H1 (cell line): ENCODE results near the gene ENO2. TPM values are rescaled to one million over a fixed set of nuclear protein-coding genes. Genes with fewer than 3 reads are reported as not detected.

Experiments used
- CTCF ChIA-PET: fragments of 300-600 bp; sonication (Branson Sonifier 250); formaldehyde crosslinking; loops from one replicate; lab custom pipeline; 2021; ENCODE audit not compliant: partially characterized antibody; lab: Charles Lee
- POLR2A ChIA-PET: fragments of 300-600 bp; sonication (Branson Sonifier 250); formaldehyde crosslinking; loops from one replicate; lab custom pipeline; 2021; ENCODE audit warnings: inconsistent platforms; ENCODE audit not compliant: partially characterized antibody; lab: Charles Lee
- DNase-seq, 2 experiments: peaks; one replicate each; pipeline versions ENCODE4 v3.0.0 to v3.0.0-alpha.2; 2010 to 2022; ENCODE audit warnings: low spot score in 2 of 2, low read depth in 1 of 2, mixed read lengths in 1 of 2
- FAIRE-seq: peaks from 2 replicates; lab custom pipeline; 2011; peaks lifted over from hg19 to GRCh38; lab: Jason Lieb, UNC
- H2AFZ ChIP-seq: 2 replicates; pipeline ENCODE4 v1.8.1; 2012; ENCODE audit warnings: low read length, inconsistent platforms
- H2AK5ac ChIP-seq: 2 replicates; pipeline ENCODE4 v1.6.1; 2013; ENCODE audit warnings: low read depth, low read length
- H2BK120ac ChIP-seq: replicated peaks from 2 replicates; pipeline ENCODE3; 2013; ENCODE audit warnings: low read depth, low read length, inconsistent platforms
- H2BK12ac ChIP-seq: 2 replicates; pipeline ENCODE4 v1.6.1; 2013; ENCODE audit warnings: low read depth, low read length
- H2BK15ac ChIP-seq: 2 replicates; pipeline ENCODE4 v1.6.1; 2013; ENCODE audit warnings: low read length
- H2BK20ac ChIP-seq: 2 replicates; pipeline ENCODE4 v1.6.1; 2013; ENCODE audit warnings: low read length
- H2BK5ac ChIP-seq: 2 replicates; pipeline ENCODE4 v1.6.1; 2013; ENCODE audit warnings: low read depth, low read length
- H3K14ac ChIP-seq: 2 replicates; pipeline ENCODE4 v1.6.1; 2013; ENCODE audit warnings: inconsistent platforms; ENCODE audit not compliant: insufficient read length
- H3K18ac ChIP-seq: 2 replicates; pipeline ENCODE4 v1.6.1; 2013; ENCODE audit warnings: low read length; ENCODE audit errors: extremely low read depth
- H3K23ac ChIP-seq: 2 replicates; pipeline ENCODE4 v1.6.1; 2013; ENCODE audit warnings: inconsistent platforms; ENCODE audit not compliant: insufficient read length
- H3K23me2 ChIP-seq: 2 replicates; pipeline ENCODE4 v1.6.1; 2013; ENCODE audit warnings: low read depth, low read length
- H3K27ac ChIP-seq: 2 replicates; pipeline ENCODE4 v1.6.1; 2011; ENCODE audit warnings: low read depth, low read length, inconsistent platforms
- H3K27me3 ChIP-seq, 4 experiments: replicated peaks in 1 of 4; 1 replicate in 1 of 4; 2 replicates in 3 of 4; pipeline versions ENCODE4 v1.6.1 to v1.8.1; 2011 to 2013; ENCODE audit warnings: low read length in 3 of 4, mild to moderate bottlenecking in 3 of 4, inconsistent platforms in 2 of 4, mixed read lengths in 2 of 4, moderate library complexity in 1 of 4; ENCODE audit not compliant: control insufficient read depth in 3 of 4, insufficient read depth in 3 of 4; ENCODE audit errors: extremely low read depth in 1 of 4
- H3K36me3 ChIP-seq, 4 experiments: 2 replicates each; pipeline versions ENCODE4 v1.6.1 to v1.8.1; 2011 to 2013; ENCODE audit warnings: mild to moderate bottlenecking in 4 of 4, low read length in 3 of 4, moderate library complexity in 2 of 4, control low read depth in 1 of 4, inconsistent platforms in 1 of 4; ENCODE audit not compliant: insufficient read depth in 4 of 4, control insufficient read depth in 2 of 4
- H3K4ac ChIP-seq: replicated peaks from 2 replicates; pipeline ENCODE3; 2013; ENCODE audit warnings: low read length, low read depth, mixed read lengths, inconsistent platforms; ENCODE audit not compliant: insufficient read length
- H3K4me1 ChIP-seq, 4 experiments: replicated peaks in 1 of 4; 1 replicate in 1 of 4; 2 replicates in 3 of 4; pipeline versions ENCODE4 v1.6.1 to v1.8.1; 2011 to 2013; ENCODE audit warnings: low read length in 3 of 4, inconsistent platforms in 2 of 4, mixed read lengths in 1 of 4; ENCODE audit not compliant: insufficient read depth in 4 of 4, control insufficient read depth in 3 of 4
- H3K4me2 ChIP-seq, 2 experiments: 2 replicates each; pipeline versions ENCODE4 v1.6.1 to v1.8.1; 2011 to 2013; ENCODE audit warnings: low read depth in 2 of 2, low read length in 2 of 2, control low read depth in 1 of 2, inconsistent platforms in 1 of 2, mild to moderate bottlenecking in 1 of 2; ENCODE audit not compliant: insufficient read depth in 1 of 2
- H3K4me3 ChIP-seq, 4 experiments: fragments of 200-600, 300-600 bp in 1 of 4; sonication (generic), shearing (Covaris generic), sonication (Bioruptor Twin) in 1 of 4; 2 replicates each; pipeline versions ENCODE4 v1.5.1 to v1.8.1; 2011 to 2016; ENCODE audit warnings: low read length in 4 of 4, low read depth in 3 of 4, control low read depth in 2 of 4, inconsistent platforms in 2 of 4, mild to moderate bottlenecking in 2 of 4, mixed read lengths in 1 of 4, moderate library complexity in 1 of 4; ENCODE audit not compliant: insufficient read depth in 2 of 4; ENCODE audit errors: extremely low read depth in 1 of 4
- H3K56ac ChIP-seq: replicated peaks from 2 replicates; pipeline ENCODE3; 2013; ENCODE audit warnings: low read depth, mild to moderate bottlenecking, mixed read lengths, low read length, inconsistent platforms; ENCODE audit not compliant: insufficient read length
- H3K79me1 ChIP-seq: 2 replicates; pipeline ENCODE4 v1.6.1; 2013; ENCODE audit warnings: low read depth, low read length, control low read depth
- H3K79me2 ChIP-seq, 2 experiments: 2 replicates each; pipeline versions ENCODE4 v1.6.1 to v1.8.1; 2012 to 2013; ENCODE audit warnings: low read length in 2 of 2, mild to moderate bottlenecking in 2 of 2, inconsistent platforms in 1 of 2; ENCODE audit not compliant: insufficient read depth in 2 of 2, control insufficient read depth in 1 of 2
- H3K9ac ChIP-seq, 4 experiments: replicated peaks in 1 of 4; 1 replicate in 1 of 4; 2 replicates in 3 of 4; pipeline versions ENCODE4 v1.6.1 to v1.8.1; 2011 to 2013; ENCODE audit warnings: low read depth in 3 of 4, low read length in 3 of 4, control low read depth in 2 of 4, mild to moderate bottlenecking in 2 of 4, moderate library complexity in 2 of 4, inconsistent platforms in 1 of 4; ENCODE audit errors: extremely low read depth in 1 of 4
- H3K9me3 ChIP-seq, 2 experiments: 2 replicates each; pipeline versions ENCODE4 v1.6.1 to v1.8.1; 2012 to 2013; ENCODE audit warnings: mild to moderate bottlenecking in 2 of 2, moderate library complexity in 2 of 2, control low read depth in 1 of 2, inconsistent platforms in 1 of 2, low read depth in 1 of 2, low read length in 1 of 2, mixed read lengths in 1 of 2; ENCODE audit not compliant: insufficient read depth in 2 of 2
- H4K20me1 ChIP-seq, 2 experiments: replicated peaks in 1 of 2; 2 replicates each; pipeline versions ENCODE3 to v1.8.1; 2011 to 2013; ENCODE audit warnings: inconsistent platforms in 2 of 2, low read length in 2 of 2, mild to moderate bottlenecking in 1 of 2; ENCODE audit not compliant: insufficient read depth in 2 of 2, control insufficient read depth in 1 of 2
- H4K5ac ChIP-seq: 2 replicates; pipeline ENCODE4 v1.6.1; 2013; ENCODE audit warnings: low read length, low read depth, mixed read lengths, inconsistent platforms; ENCODE audit not compliant: insufficient read length
- H4K8ac ChIP-seq: 2 replicates; pipeline ENCODE4 v1.8.0; 2013; ENCODE audit warnings: mild to moderate bottlenecking, moderate library complexity, low read length, inconsistent platforms; ENCODE audit not compliant: insufficient read depth; ENCODE audit errors: extremely low read depth
- H4K91ac ChIP-seq: replicated peaks from 2 replicates; pipeline ENCODE3; 2013; ENCODE audit warnings: low read length, mixed read lengths, inconsistent platforms; ENCODE audit not compliant: insufficient read length
- CEBPB ChIP-seq: IDR thresholded peaks from 2 replicates; pipeline ENCODE4 v1.6.1; 2012; ENCODE audit warnings: low read depth, low read length
- EP300 ChIP-seq, 2 experiments: IDR thresholded peaks; 1 replicate in 1 of 2; 2 replicates in 1 of 2; pipeline ENCODE4 v1.6.1; 2011 to 2012; ENCODE audit warnings: low read depth in 2 of 2, low read length in 2 of 2, mild to moderate bottlenecking in 2 of 2, borderline replicate concordance in 1 of 2, inconsistent platforms in 1 of 2, moderate library complexity in 1 of 2
- FOSL1 ChIP-seq: IDR thresholded peaks from 2 replicates; pipeline ENCODE4 v1.6.1; 2011; ENCODE audit warnings: mild to moderate bottlenecking, low read depth, low read length, moderate library complexity; ENCODE audit not compliant: insufficient read depth
- HDAC2 ChIP-seq, 2 experiments: fragments of 300-600 bp in 1 of 2; sonication (generic) in 1 of 2; IDR thresholded peaks; 2 replicates each; pipeline ENCODE4 v1.6.1; 2011 to 2012; ENCODE audit warnings: low read depth in 2 of 2, low read length in 2 of 2, mild to moderate bottlenecking in 2 of 2, moderate library complexity in 2 of 2, borderline replicate concordance in 1 of 2, inconsistent platforms in 1 of 2
- KDM4A ChIP-seq: IDR thresholded peaks from one replicate; pipeline ENCODE4 v1.7.1; 2012; ENCODE audit warnings: low read depth, mild to moderate bottlenecking, moderate library complexity, low read length, inconsistent platforms; ENCODE audit not compliant: severe bottlenecking
- RFX5 ChIP-seq: IDR thresholded peaks from 2 replicates; pipeline ENCODE4 v1.6.1; 2011; ENCODE audit warnings: low read depth, low read length, improper control_type of control experiment, borderline replicate concordance
- RNF2 ChIP-seq: fragments of 200-900, 300-1000 bp; sonication (generic); IDR thresholded peaks from 2 replicates; pipeline ENCODE4 v1.7.1; 2016; ENCODE audit warnings: borderline replicate concordance, low read depth, mild to moderate bottlenecking, antibody characterized with exemption, low read length; ENCODE audit not compliant: poor library complexity, severe bottlenecking; ENCODE audit errors: missing control alignments
- SAP30 ChIP-seq: fragments of 300-600 bp; sonication (generic); IDR thresholded peaks from 2 replicates; pipeline ENCODE4 v1.7.1; 2012; ENCODE audit warnings: low read length, moderate library complexity, mild to moderate bottlenecking, inconsistent platforms; ENCODE audit not compliant: insufficient read depth, insufficient replicate concordance
- TAF7 ChIP-seq: optimal IDR thresholded peaks from 2 replicates; pipeline ENCODE3; 2011; ENCODE audit warnings: low read depth, mild to moderate bottlenecking, inconsistent platforms, low read length, moderate library complexity, borderline replicate concordance
- WGBS, 2 experiments: shearing (Covaris generic) in 1 of 2; methylation state at CpG; one replicate each; pipeline versions ENCODE4 v1.1.6 to v1.1.7; 2013 to 2015; ENCODE audit warnings: low lambda C conversion rate in 2 of 2, mixed read lengths in 2 of 2, inconsistent platforms in 1 of 2, low coverage in 1 of 2, missing lambda C conversion rate in 1 of 2; ENCODE audit not compliant: insufficient replicate concordance in 2 of 2, insufficient coverage in 1 of 2, insufficient read length in 1 of 2; ENCODE audit errors: extremely low coverage in 1 of 2, missing lambda C conversion rate in 1 of 2; 5-methylcytosine and 5-hydroxymethylcytosine counted together
- polyA plus RNA-seq, 7 experiments: library from polyadenylated mRNA; depleted of rRNA in 3 of 7; stranded (reverse) in 5 of 7; unstranded in 2 of 7; fragments of >200 nt in 5 of 7; fragments of 200-250 nt in 2 of 7; gene quantifications; 1 replicate in 5 of 7; 2 replicates in 1 of 7; 4 replicates in 1 of 7; pipeline versions ENCODE4 v1.2.1 to v1.2.3, GENCODE V29; 2011 to 2013; ENCODE audit warnings: missing spikeins in 2 of 7, mixed read lengths in 2 of 7
- total RNA-seq: library from RNA; stranded (reverse); fragmentation: NEBNext Ultra II Directional; extraction: Animal tissue kit (Norgen Biotek cat#: 25700); gene quantifications from 2 replicates; pipeline ENCODE4 v1.2.1, GENCODE V29; 2021
- TF ChIP-seq, protein P1 (sequence below): IDR thresholded peaks from 2 replicates; pipeline ENCODE4 v1.6.1; 2012; ENCODE audit warnings: low read length, inconsistent platforms

ENO2 gene
- total and polyA plus RNA-seq, 2 of the 8 experiments (the other 6 are each of a cell fraction or from before 2014, with no cell fraction given) = 92.4 to 102 TPM

DNA sequence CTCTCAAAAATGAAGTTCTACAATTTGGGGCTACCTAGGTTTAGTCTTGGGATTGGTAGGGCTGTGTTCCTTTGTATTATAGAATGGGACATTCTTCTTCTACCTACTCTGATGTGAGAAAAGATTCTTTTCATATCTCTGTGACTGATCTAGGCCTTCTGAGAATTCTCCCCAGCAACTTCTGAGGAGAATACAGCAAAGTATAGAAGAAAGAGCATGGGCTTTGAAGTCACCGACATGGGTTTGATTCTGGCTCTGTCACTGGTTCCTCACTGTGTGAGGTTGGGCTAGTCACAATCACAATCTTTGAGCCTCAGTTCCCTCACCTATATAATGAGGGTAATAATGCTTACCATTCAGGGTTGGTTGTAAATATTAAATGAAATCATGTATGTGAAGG is 18.4 kb downstream of the ENO2 start:
- peaks cover 17 to 24% of the 10 kb centered on the region in 2 experiments for H4K20me1 ChIP-seq
- no peak overlapping the region for H3K23ac ChIP-seq
- H2AK5ac ChIP-seq = no peak overlapping the region
- no peak overlapping the region for H2AFZ ChIP-seq
- H3K36me3 ChIP-seq = peaks cover 8 to 33% (median 22%) of the 10 kb centered on the region in 4 experiments; a peak in 7 of 8 replicates
- H3K23me2 ChIP-seq = peaks cover 15% of the 10 kb centered on the region; the same call in 1 of the 2 replicates
- no peak overlapping the region for H3K14ac ChIP-seq
- H4K8ac ChIP-seq = no peak overlapping the region
- H2BK5ac ChIP-seq = no peak overlapping the region
- FAIRE-seq = no peak
- H3K9me3 ChIP-seq = no peaks in the 10 kb centered on the region
- peaks cover 27 to 39% of the 10 kb centered on the region in 2 experiments for H3K79me2 ChIP-seq
- CTCF ChIA-PET = interaction anchor here (1.0 to 20.2 kb wide), 5 partner anchors 7 to 63 kb away, joined by 3 to 253 read pairs (median 4); partner anchors contain the start of genes ATN1, SPSB2 and TPI1
- H2BK120ac ChIP-seq = no peak overlapping the region
- H2BK15ac ChIP-seq = no peak overlapping the region
- H3K4me3 ChIP-seq = no peak overlapping the region
- no peak overlapping the region for H2BK20ac ChIP-seq
- POLR2A ChIA-PET = interaction anchor here (1.0 to 44.0 kb wide), 5 partner anchors 9 to 187 kb away, joined by 4 to 1596 read pairs (median 1027); partner anchors contain the start of genes ATN1, C12orf57, EMG1 and ENO2
- no peak overlapping the region for H3K56ac ChIP-seq
- 93% methylated on average over 1 of the region's 1 CpG; no CpG with 5 or more reads in 1 of the 2 experiments for WGBS, 2 experiments
- no peak overlapping the region for H2BK12ac ChIP-seq
- H3K27me3 ChIP-seq = no peaks in the 10 kb centered on the region
- peaks cover 0 to 7% (median 4%) of the 10 kb centered on the region in 4 experiments; a peak in 5 of 7 replicates for H3K4me1 ChIP-seq
- no peak overlapping the region for H4K91ac ChIP-seq
- no peak overlapping the region for H3K27ac ChIP-seq
- H3K4ac ChIP-seq = no peak overlapping the region
- no peak overlapping the region for H3K18ac ChIP-seq
- no peak overlapping the region for H3K9ac ChIP-seq
- no peak for DNase-seq
- no peak overlapping the region for H3K4me2 ChIP-seq
- peaks cover 17% of the 10 kb centered on the region for H3K79me1 ChIP-seq
- no peak overlapping the region for H4K5ac ChIP-seq
- TF ChIP-seq EP300 (IDR thresholded peaks at IDR 0.05; ENCODE audit: borderline replicate concordance in 1 of 2, low read depth in 2 of 2, low read length in 2 of 2) = no peak
- no peak for TF ChIP-seq SAP30
- no peak for TF ChIP-seq RFX5
- TF ChIP-seq, protein P1, sequence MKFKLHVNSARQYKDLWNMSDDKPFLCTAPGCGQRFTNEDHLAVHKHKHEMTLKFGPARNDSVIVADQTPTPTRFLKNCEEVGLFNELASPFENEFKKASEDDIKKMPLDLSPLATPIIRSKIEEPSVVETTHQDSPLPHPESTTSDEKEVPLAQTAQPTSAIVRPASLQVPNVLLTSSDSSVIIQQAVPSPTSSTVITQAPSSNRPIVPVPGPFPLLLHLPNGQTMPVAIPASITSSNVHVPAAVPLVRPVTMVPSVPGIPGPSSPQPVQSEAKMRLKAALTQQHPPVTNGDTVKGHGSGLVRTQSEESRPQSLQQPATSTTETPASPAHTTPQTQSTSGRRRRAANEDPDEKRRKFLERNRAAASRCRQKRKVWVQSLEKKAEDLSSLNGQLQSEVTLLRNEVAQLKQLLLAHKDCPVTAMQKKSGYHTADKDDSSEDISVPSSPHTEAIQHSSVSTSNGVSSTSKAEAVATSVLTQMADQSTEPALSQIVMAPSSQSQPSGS = no peak
- no peak for TF ChIP-seq KDM4A
- TF ChIP-seq FOSL1 = no peak
- no peak for TF ChIP-seq RNF2
- TF ChIP-seq CEBPB = no peak
- no peak for TF ChIP-seq TAF7
- no peak for TF ChIP-seq HDAC2 (IDR thresholded peaks at IDR 0.05; ENCODE audit: borderline replicate concordance in 1 of 2, low read depth in 2 of 2, low read length in 2 of 2)
